GM12865 (cell line): Measurements from ENCODE around the gene ZNF587.

ENCODE experiments used
- DNase-seq: peaks from one replicate; pipeline ENCODE4 v3.0.0; 2010; ENCODE audit warnings: low read depth
- H3K4me3 ChIP-seq: 2 replicates; pipeline ENCODE4 v1.5.1; 2011; ENCODE audit warnings: mild to moderate bottlenecking, low read depth, low read length, control low read depth
- CTCF ChIP-seq: IDR thresholded peaks from 2 replicates; pipeline ENCODE4 v1.5.1; 2011; ENCODE audit warnings: low read length, control low read depth, low read depth, inconsistent platforms; ENCODE audit not compliant: insufficient read depth; ENCODE audit errors: missing control alignments

The ZNF587 gene

GRCh38 chr19:57914531-57914930 lies 64.9 kb downstream of the ZNF587 start:
- H3K4me3 ChIP-seq: no peak overlapping the region
- no peak for TF ChIP-seq CTCF
- no peak for DNase-seq
